DMS53 (cell line): ENCODE measurements around the gene KRT80.

ENCODE experiments used
- DNase-seq: peaks from one replicate; lab custom pipeline; 2025; lab: John Stamatoyannopoulos, UW

Gene KRT80

DNA sequence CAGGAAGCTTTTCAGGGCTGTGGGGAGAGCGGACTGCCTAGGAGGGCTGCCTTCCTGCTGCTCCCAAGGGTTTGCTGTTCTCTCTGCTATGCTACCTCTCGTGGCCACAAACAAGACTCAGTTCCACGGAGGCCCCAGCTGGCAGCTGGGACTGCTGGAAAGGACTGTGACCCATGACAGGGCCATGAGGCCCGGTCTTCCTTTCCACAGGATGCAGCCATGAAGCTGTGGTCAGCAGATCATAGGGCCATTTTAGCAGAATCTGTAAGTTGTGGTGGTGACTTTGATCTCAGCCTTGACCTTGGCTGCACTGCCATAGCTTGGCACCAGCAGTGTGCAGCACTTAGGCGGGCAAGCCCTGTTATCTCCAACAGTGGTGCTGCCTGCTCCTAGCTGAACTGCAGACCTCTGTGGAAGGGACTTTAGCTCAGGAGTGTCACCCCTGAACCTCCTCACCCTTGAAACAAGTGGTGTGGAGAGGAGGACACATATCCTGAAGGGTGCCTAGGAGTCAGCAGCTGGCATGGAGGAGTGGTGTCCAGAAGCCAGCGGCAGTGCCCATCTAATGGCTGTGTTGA lies 12.3 kb downstream of the KRT80 start:
- DNase-seq, result no peak

GRCh38 chr12:52178984-52179383 lies 12.8 kb downstream of the KRT80 start:
- DNase-seq, result no peak

- no peak for DNase-seq
Observed at GRCh38 chr12:52178443-52178842, 13.4 kb downstream of the KRT80 start.

GRCh38 chr12:52175371-52176350 lies 16.2 kb downstream of the KRT80 start:
- DNase-seq, result peak; percentile 99

GRCh38 chr12:52173526-52173925 lies 18.3 kb downstream of the KRT80 start:
- no peak for DNase-seq

DNA sequence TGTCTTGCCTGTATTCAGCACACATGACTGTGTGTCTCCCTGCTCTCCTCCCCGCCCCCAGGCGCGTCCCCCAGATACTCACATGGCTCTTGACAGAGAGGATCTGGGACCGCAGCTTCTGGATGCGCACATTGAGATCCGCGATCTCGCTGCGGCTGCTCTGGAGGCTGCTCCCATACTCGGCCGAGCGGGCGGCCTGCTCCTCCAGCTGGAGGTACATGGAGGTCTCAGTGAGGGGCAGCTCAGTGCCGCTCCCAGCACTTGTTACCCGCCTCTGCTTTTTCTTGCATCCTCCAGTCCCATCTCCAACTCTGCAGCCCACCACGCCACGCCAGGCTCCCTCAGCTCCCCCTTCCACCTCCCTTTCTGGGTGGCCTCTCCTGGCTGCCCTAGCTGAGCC lies 18.9 kb downstream of the KRT80 start:
- DNase-seq, result no peak

DNA sequence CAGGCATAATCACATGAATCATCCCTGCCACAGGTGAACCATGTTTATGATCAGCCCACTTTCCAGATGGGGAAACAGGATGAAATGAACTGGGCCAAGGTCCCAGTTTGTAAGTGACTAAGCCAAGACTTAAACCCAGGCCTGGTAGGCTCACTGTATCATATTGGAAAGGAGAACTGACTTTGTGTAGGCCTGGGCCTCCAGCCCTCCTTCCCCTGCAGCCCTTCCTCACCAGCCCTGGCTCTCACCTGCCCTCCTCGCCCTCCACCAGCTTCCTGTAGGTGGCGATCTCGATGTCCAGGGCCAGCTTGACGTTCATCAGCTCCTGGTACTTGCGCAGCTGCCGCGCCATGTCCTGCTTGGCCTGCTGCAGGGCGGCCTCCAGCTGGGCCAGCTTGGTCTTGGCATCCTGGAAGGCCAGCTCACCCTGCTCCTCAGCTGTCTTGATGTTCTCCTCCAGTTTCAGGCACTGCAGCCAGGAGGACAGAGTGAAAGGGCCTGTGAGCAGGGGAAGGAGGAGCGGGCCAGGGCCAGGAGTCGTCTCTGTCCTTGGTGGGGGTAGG lies 19.8 kb downstream of the KRT80 start:
- DNase-seq, result peak; percentile 92

DNA sequence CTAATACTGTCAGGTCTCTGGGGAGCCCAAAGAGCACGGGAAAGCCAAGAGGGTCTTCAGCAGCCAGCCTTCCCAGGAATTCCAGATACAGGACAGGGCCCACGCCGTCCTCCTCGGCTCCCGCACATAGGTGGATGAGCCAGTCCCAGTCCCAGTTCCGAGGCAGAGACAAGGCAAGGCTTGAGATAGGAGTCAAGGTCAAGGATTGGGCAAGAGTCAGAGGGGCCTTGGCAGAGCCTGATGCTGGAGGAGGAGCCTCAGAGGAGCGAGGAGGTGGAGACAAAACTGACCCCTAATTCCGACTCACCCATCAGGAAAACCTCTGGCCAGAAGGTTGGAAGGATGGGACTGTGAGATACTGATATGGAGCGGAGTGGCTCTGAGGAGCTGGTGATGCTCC lies 21.0 kb downstream of the KRT80 start:
- DNase-seq, result no peak

- DNase-seq, result no peak
Observed at GRCh38 chr12:52169886-52170285, 21.9 kb downstream of the KRT80 start.

GRCh38 chr12:52168019-52168717 lies 23.6 kb downstream of the KRT80 start:
- peak; percentile 73 for DNase-seq

GRCh38 chr12:52167526-52167925 lies 24.3 kb downstream of the KRT80 start:
- DNase-seq, result no peak

DNA sequence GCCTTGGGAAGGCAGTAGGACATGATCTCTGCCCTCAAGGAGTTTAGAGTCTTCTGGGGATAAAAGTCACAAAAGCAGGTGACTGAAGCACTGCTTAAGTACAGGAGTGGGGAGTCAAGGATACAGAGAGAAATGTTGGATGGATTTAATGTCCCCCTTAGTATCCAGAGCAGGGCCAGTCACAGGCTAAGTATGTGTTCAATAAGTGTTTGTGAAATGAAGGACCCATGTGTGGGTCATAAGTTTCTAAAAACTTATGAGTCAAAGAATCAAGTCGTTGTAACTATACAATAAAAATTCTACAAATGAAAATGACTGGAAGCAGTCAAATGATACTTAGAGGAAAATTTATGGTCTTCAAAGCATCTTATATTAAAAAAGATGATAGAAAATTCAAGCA lies 25.1 kb downstream of the KRT80 start:
- no peak for DNase-seq

GRCh38 chr12:52165096-52165855 lies 26.5 kb downstream of the KRT80 start:
- DNase-seq, result no peak

DNA sequence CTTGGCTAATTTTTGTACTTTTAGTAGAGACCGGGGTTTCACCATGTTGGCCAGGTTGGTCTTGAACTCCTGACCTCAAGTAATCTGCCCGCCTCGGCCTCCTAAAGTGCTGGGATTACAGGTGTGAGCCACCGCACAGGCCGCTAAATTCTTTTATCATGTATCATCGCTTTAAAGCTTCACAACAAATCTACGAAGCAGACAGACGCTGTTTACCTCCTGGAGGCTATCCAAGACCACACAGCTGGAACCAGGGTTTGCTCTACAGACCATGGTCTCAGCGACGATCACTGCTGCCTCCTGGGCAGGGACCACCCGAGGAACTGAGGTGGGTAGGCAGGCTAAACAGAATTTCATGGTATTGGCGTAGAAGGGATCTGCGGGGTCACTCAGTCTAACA lies 27.2 kb downstream of the KRT80 start:
- peak; percentile 52 for DNase-seq

- no peak for DNase-seq
Observed at GRCh38 chr12:52162981-52163380, 28.8 kb downstream of the KRT80 start.

DNA sequence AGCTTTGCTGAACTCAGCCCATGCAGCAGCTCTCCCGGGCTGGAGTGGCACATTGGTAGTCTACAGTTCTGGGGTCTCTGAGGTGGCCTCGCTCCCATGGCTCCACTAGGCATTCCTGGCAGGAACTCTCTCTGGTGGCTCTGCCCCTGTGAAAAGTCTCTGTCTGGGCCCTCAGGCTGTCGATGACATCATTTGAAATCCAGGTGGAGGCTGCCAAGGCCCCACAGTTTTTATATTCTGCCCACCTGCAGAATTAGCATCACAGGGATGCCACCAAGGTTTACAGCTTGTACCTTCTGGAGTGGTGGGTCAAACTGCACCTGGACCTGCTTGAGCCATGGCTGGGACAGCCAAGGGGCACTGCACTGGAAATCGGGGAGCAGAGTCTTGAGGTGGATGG lies 31.6 kb downstream of the KRT80 start:
- no peak for DNase-seq

- DNase-seq, result no peak
Observed at GRCh38 chr12:52157566-52158150, 34.2 kb downstream of the KRT80 start.

GRCh38 chr12:52156757-52157565 lies 34.9 kb downstream of the KRT80 start:
- DNase-seq, result peak; percentile 90

GRCh38 chr12:52156311-52156710 lies 35.5 kb downstream of the KRT80 start:
- peak; percentile 42 for DNase-seq

DNA sequence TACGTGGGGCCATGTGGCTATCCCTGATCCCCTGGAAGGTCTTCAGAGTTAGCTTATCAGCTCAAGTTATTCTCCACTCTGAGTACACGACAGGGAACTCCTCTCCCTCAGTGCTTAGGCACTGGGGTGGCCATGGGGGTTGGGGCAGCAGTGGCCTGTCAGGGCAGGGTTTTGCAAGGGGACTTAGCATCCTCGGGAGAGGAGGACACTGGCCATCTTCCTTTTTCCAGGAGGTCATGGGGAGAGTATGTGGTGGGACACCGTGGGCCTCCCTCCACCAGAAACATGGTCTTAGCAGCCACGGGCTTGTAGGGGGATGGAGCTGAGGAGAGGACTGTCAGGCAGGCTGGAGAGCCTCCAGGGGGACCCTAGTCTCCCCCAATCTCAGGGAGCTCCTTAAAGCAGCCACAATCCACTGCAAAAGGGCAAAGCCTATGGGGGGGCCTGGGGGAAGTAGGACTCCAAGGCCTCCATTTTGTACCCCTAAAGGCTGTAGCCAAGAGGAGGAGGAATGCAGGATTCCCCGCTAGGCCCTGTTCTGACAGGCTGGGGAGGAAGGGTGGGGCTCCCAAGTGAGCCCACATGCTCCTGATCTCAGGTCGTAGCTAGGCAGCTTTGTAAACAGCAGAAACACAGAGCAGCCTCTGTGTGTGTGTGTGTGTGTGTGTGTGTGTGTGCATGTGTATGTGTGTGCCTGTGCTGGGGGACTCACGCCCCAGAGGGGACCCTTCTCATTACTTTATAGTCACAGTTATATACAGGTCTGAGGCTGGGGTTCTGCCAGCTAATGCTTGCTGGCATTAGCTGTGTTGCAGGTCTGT lies 36.6 kb downstream of the KRT80 start:
- peak; percentile 82 for DNase-seq
